Pancreas (tissue), 10 donors: ENCODE measurements around the gene SAMD15. TPM values are rescaled to one million over a fixed set of nuclear protein-coding genes. Genes with fewer than 3 reads are reported as not detected.

Experiments used
- ATAC-seq, 4 donors: fragments of 200-7000 bp; cut with Tn5 transposase; one replicate each; pipeline versions ENCODE4 v1.8.0 to v1.9.1; 2020; ENCODE audit warnings: mild to moderate bottlenecking in 4 of 4, moderate library complexity in 4 of 4
- DNase-seq, 6 donors: peaks; one replicate each; pipeline ENCODE4 v3.0.0-alpha.2; 2020
- FAIRE-seq: peaks from 2 replicates; lab custom pipeline; 2012; peaks lifted over from hg19 to GRCh38; lab: Jason Lieb, UNC
- H3K27ac ChIP-seq, 4 donors: fragments of 200-600 bp; sonication (generic); 1 replicate in 3 of 4; 2 replicates in 1 of 4; pipeline versions ENCODE4 v1.5.0 to v1.8.0; 2020
- H3K27me3 ChIP-seq, 4 donors: fragments of 200-600 bp; one replicate each; pipeline ENCODE4 v1.8.0; 2021
- H3K36me3 ChIP-seq, 3 donors: fragments of 200-600 bp; sonication (generic) in 1 of 3; one replicate each; pipeline versions ENCODE4 v1.5.0 to v1.8.0; 2020 to 2021
- H3K4me1 ChIP-seq, 3 donors: fragments of 200-600 bp; one replicate each; pipeline ENCODE4 v1.8.0; 2021
- H3K4me3 ChIP-seq, 4 donors: fragments of 200-600 bp; sonication (generic) in 2 of 4; one replicate each; pipeline versions ENCODE4 v1.5.0 to v1.8.0; 2020 to 2021
- H3K9me3 ChIP-seq, 4 donors: fragments of 200-600 bp; one replicate each; pipeline ENCODE4 v1.8.0; 2021
- CTCF ChIP-seq, 4 donors: fragments of 200-600 bp; sonication (generic) in 3 of 4; IDR thresholded peaks; one replicate each; pipeline versions ENCODE4 v1.5.0 to v1.8.0; 2021; ENCODE audit warnings: antibody characterized with exemption in 4 of 4
- WGBS, 2 donors: extraction: QIAGEN DNeasy Blood & Tissue Kit; methylation state at CpG; one replicate each; pipeline ENCODE4 v1.1.7; 2013; 5-methylcytosine and 5-hydroxymethylcytosine counted together
- intact Hi-C, 3 donors: fragments of 100-400 bp; cut with DNase I; formaldehyde crosslinking; loops; one replicate each; pipeline versions ENCODE4 v1.11.1 to v1.14.2; 2022
- polyA plus RNA-seq, 2 donors: library from polyadenylated mRNA; stranded (reverse); fragments of 200-250 nt; gene quantifications; one replicate each; pipeline ENCODE4 v1.2.3, GENCODE V29; 2013
- total RNA-seq, 6 donors: library from RNA; stranded (reverse); fragmentation: NEBNext Ultra II Directional in 4 of 6; extraction: Animal tissue kit (Norgen Biotek cat#: 25700) in 4 of 6; gene quantifications; one replicate each; pipeline versions ENCODE4 v1.2.1 to v1.2.4, GENCODE V29; 2021 to 2023
- donor health status: healthy with polysubstance abuse.
- donor health status: DM: no; HTN: no; CAD: no; lungs with moderate emphysema.
- donor health status: DM: no; HTN: no; CAD: no.
- donor health status: control.
- donor health status: control.
- donor health status: Bipolar disorder and iron deficiency.
- donor health status: DM: yes; HTN: yes; CAD: no.
- donor health status: DM: no; HTN: no; CAD: no.
- donor health status: DM: no; HTN: no; CAD: no.
- donor health status: DM: yes; HTN: yes; CAD: no.

The SAMD15 gene
- total and polyA plus RNA-seq, 8 donors = 0.28 to 1.5 (median 0.92) TPM

GRCh38 chr14:77344377-77344996 is 32.7 kb upstream of the SAMD15 start:
- no peak for DNase-seq
- no peak for TF ChIP-seq CTCF (IDR thresholded peaks at IDR 0.05)
- no peaks in the 10 kb centered on the region for H3K9me3 ChIP-seq
- FAIRE-seq = no peak
- no peak overlapping the region for H3K27ac ChIP-seq
- H3K4me3 ChIP-seq = no peak overlapping the region
- H3K27me3 ChIP-seq = no peaks in the 10 kb centered on the region
- ATAC-seq = no peak
- 82 to 90% methylated on average over 3 of the region's 3 CpGs for WGBS, 2 donors
- intact Hi-C loops = no loop called here
- H3K4me1 ChIP-seq = no peaks in the 10 kb centered on the region
- peaks cover 0 to 14% (median 0%) of the 10 kb centered on the region in 3 donors for H3K36me3 ChIP-seq

DNA sequence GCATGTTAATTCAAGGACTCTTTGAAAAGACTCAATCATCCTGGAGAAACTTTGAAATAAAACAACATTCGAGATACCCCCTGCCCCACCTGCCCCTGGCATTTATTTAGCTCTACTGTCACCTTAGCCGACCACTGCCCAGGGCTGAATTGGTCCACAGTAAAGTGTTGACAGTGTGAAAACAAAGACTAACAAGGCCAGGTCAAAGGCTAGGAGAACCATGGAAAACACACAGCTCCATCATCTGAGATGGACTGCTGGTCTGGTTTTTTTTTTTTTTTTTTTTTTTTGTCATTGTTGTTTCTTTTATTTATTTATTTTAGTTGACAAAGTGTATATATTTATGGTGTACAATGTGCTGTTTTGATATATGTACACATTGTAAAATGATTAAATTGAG is 30.7 kb upstream of the SAMD15 start:
- 80 to 87% methylated on average over 2 of the region's 2 CpGs for WGBS, 2 donors
- no peaks in the 10 kb centered on the region for H3K9me3 ChIP-seq
- no peaks in the 10 kb centered on the region for H3K4me1 ChIP-seq
- ATAC-seq = no peak
- peaks cover 0 to 20% (median 0%) of the 10 kb centered on the region in 3 donors for H3K36me3 ChIP-seq
- H3K27me3 ChIP-seq = no peaks in the 10 kb centered on the region
- intact Hi-C loops = no loop called here
- FAIRE-seq = no peak
- no peak for TF ChIP-seq CTCF (IDR thresholded peaks at IDR 0.05)
- H3K27ac ChIP-seq = no peak overlapping the region
- no peak for DNase-seq
- no peak overlapping the region for H3K4me3 ChIP-seq

GRCh38 chr14:77347751-77348150 is 29.4 kb upstream of the SAMD15 start:
- WGBS, 2 donors = 86% methylated on average over 3 of the region's 3 CpGs
- no peaks in the 10 kb centered on the region for H3K9me3 ChIP-seq
- no peak overlapping the region for H3K4me3 ChIP-seq
- TF ChIP-seq CTCF (IDR thresholded peaks at IDR 0.05) = no peak
- ATAC-seq (peak in 2 of 4 donors; percentile 31 to 44), DNase-seq (no peak), FAIRE-seq (no peak)
- H3K36me3 ChIP-seq = peaks cover 0 to 16% (median 0%) of the 10 kb centered on the region in 3 donors
- H3K27ac ChIP-seq = no peak overlapping the region
- H3K27me3 ChIP-seq = no peaks in the 10 kb centered on the region
- intact Hi-C loops = no loop called here
- no peaks in the 10 kb centered on the region for H3K4me1 ChIP-seq

DNA sequence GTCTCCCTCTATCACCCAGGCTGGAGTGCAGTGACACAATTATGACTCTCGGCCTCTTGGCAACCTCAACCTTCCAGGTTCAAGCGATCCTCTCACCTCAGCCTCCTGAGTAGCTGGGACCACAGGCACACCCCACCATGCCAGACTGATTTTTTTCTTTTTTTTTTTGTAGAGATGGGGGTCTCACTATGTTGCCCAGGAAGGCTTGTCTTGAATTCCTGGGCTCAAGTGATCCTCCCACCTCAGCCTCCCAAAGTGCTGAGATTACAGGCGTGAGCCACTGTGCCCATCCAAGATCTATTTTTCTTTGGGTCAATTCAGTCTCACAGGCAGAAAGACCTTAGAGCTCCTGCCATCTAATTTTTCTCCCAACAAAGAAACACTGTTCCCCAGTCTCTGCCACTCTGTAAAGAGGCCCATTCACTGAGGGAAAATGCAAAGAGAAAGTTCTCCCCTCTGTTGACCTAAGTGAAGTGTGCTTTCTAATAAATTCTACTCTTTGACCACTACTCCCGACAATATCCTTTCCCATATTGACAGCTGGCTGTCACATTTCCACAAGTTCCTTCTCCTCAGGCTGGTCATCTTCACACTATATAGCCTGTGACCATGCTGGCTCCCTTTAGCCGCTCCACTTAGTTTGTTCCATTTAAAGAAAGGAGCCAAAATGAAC is 23.6 kb upstream of the SAMD15 start:
- no peaks in the 10 kb centered on the region for H3K27me3 ChIP-seq
- intact Hi-C loops = no loop called here
- H3K4me3 ChIP-seq = no peak overlapping the region
- FAIRE-seq = no peak
- 80 to 89% methylated on average over 5 of the region's 5 CpGs for WGBS, 2 donors
- TF ChIP-seq CTCF (IDR thresholded peaks at IDR 0.05) = no peak
- no peaks in the 10 kb centered on the region for H3K9me3 ChIP-seq
- no peak for ATAC-seq
- H3K36me3 ChIP-seq = peaks cover 0 to 10% (median 0%) of the 10 kb centered on the region in 3 donors
- no peaks in the 10 kb centered on the region for H3K4me1 ChIP-seq
- H3K27ac ChIP-seq = no peak overlapping the region
- DNase-seq = no peak

GRCh38 chr14:77355811-77356210 is 21.4 kb upstream of the SAMD15 start:
- Histone ChIP-seq H3K36me3 (no peaks in the 10 kb centered on the region), H3K9me3 (no peaks in the 10 kb centered on the region), H3K27ac (no peak overlapping the region), H3K27me3 (no peaks in the 10 kb centered on the region), H3K4me1 (no peaks in the 10 kb centered on the region), H3K4me3 (no peak overlapping the region)
- no peak for DNase-seq
- intact Hi-C loops = no loop called here
- no peak for FAIRE-seq
- no peak for TF ChIP-seq CTCF (IDR thresholded peaks at IDR 0.05)
- ATAC-seq = no peak
- 95 to 96% methylated on average over 4 of the region's 4 CpGs for WGBS, 2 donors
